GM10266 (cell line): ENCODE data around the gene BCL2A1.
"Not testable (repeated sequence)": the region's sequence is repeated elsewhere in the genome, so short reads cannot be mapped to it uniquely, and the experiment has no call there.

Experiments used
- DNase-seq: peaks from one replicate; pipeline ENCODE4 v3.0.0; 2012; ENCODE audit errors: extremely low spot score
- TF ChIP-seq, protein P1 (sequence below): IDR thresholded peaks from 2 replicates; pipeline ENCODE4 v1.5.1; 2012; ENCODE audit warnings: mild to moderate bottlenecking, low read depth; ENCODE audit not compliant: control insufficient read depth, insufficient read depth; ENCODE audit errors: missing control alignments

BCL2A1 gene

DNA sequence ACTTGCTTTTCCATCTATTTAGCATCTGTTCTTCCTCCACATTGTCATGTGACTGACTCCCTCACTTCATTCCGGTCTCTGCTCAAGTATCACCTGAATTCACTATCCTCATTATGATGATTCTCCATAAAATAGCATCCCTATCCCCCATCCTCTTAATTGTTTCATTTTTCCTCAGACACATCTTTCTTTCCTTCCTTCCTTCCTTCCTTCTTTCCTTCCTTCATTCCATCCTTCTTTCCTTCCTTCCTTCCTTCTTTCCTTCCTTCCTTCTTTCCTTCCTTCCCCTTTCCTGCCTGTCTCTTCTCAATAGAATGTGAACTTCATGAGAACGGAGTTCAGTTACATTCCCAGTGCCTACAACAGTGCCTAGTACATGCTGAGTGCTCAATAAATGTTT is 41.6 kb downstream of the BCL2A1 start:
- DNase-seq: no peak
- TF ChIP-seq, protein P1, sequence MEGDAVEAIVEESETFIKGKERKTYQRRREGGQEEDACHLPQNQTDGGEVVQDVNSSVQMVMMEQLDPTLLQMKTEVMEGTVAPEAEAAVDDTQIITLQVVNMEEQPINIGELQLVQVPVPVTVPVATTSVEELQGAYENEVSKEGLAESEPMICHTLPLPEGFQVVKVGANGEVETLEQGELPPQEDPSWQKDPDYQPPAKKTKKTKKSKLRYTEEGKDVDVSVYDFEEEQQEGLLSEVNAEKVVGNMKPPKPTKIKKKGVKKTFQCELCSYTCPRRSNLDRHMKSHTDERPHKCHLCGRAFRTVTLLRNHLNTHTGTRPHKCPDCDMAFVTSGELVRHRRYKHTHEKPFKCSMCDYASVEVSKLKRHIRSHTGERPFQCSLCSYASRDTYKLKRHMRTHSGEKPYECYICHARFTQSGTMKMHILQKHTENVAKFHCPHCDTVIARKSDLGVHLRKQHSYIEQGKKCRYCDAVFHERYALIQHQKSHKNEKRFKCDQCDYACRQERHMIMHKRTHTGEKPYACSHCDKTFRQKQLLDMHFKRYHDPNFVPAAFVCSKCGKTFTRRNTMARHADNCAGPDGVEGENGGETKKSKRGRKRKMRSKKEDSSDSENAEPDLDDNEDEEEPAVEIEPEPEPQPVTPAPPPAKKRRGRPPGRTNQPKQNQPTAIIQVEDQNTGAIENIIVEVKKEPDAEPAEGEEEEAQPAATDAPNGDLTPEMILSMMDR: no peak

DNA sequence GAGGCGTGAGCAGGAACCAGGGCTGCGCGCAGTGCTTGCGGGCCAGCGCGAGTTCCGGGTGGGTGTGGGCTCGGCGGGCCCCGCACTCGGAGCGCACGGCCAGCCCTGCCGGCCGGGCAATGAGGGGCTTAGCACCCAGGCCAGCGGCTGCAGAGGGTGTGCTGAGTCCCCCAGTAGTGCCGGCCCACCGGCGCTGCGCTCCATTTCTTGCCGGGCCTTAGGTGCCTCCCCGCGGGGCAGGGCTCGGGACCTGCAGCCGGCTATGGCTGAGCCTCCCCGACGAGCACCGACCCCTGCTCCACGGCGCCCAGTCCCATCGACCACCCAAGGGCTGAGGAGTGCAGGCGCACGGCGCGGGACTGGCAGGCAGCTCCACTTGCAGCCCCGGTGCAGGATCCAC is 44.9 kb downstream of the BCL2A1 start:
- not testable (repeated sequence) for DNase-seq

DNA sequence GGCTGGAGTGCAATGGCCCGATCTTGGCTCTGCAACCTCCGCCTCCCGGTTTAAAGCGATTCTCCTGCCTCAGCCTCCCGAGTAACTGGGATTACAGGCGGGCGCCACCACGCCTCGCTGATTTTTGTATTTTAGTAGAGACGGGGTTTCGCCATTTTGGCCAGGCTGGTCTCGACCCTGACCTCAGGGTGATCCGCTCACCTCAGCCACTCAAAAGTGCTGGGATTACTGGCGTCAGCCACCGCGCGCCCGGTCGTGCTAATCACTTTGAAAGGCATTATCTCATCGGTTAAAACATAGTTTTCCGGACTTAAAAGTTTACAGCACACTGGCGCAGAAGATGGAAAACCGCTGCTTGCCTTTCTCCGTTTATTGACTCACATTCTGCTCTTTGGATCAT is 46.6 kb downstream of the BCL2A1 start:
- no peak for DNase-seq
- TF ChIP-seq, protein P1: no peak

DNA sequence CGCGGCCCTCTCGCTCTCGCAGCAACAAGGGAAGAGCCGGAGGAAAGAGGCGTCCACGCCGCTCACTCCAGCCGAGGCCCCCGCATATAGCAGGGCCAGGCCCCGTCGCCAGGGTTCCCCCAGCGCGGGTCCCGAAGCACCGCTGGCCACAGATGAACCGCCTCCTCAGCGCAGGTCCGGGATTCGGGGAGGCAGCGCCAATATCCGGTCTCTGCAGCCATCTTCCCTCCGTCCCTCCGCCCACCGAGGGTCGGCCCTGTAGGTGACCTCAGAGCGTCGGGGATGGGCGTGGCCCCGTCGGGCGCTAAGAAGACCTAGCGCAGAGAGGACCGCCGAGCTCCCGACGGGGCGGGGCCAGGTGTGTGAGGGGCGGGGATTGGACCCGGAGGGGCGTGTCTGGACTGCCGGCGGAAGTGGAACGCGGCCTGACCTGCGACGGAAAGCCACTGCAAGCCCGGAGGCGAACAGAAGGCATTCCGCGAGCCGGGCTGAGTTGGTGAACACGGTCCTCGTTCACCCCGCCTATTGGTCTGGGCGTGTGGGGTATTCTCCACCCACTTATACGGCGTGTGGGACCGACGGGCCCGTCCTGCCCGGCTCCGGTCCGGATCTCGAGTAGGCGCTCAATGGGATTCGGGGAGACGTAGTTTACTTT is 47.4 kb downstream of the BCL2A1 start:
- TF ChIP-seq, protein P1: no peak
- DNase-seq: peak; percentile 99

DNA sequence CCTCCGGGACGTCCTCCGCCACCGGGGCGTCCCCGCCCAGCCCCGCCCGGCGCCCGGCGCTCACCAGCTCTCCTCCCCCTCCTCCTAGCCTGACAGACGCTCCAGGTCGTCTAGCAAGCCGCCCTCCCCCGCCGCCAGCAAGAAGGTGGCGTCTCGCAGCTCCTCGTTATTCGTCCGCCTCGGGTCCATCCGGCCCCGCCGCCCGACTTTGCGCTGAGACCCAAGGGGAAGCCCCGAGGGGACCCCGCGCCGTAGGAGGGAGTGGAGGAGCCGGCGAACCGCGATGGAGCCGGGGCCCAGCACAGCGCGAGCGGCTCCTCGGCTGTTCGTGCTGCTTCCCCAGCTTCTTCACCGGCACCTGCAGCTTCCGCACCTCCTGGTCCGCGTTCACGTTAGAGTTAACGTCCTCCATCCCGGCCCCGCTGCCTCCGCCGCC is 47.9 kb downstream of the BCL2A1 start:
- TF ChIP-seq, protein P1: no peak
- DNase-seq: peak; percentile 89

DNA sequence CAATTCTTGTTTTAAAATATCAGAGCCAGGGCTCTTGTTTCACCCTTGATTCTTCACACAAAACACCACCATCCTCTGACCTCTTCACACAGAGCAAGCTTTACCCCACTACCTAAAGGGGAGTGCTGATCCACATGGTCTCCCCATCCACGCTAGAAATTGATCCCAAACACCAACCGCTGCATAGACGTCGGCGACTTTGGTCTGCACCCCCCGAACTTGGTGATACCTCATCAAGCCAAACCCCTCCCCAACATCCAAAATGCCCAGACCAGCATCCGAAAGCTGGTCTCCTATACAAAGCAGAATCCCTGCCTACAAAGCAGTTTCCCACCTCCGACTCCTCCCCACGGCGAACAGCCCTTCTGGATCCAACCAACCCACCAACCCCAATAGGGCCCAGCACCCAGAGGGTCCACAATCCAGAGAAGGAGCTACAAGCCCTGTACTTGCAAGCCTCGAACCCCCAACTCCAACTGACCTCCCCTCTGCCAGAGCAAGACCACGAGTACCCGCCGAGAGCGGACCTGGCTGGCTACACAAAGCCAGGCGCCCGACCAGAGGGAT is 48.4 kb downstream of the BCL2A1 start:
- no peak for DNase-seq
- TF ChIP-seq, protein P1: no peak

DNA sequence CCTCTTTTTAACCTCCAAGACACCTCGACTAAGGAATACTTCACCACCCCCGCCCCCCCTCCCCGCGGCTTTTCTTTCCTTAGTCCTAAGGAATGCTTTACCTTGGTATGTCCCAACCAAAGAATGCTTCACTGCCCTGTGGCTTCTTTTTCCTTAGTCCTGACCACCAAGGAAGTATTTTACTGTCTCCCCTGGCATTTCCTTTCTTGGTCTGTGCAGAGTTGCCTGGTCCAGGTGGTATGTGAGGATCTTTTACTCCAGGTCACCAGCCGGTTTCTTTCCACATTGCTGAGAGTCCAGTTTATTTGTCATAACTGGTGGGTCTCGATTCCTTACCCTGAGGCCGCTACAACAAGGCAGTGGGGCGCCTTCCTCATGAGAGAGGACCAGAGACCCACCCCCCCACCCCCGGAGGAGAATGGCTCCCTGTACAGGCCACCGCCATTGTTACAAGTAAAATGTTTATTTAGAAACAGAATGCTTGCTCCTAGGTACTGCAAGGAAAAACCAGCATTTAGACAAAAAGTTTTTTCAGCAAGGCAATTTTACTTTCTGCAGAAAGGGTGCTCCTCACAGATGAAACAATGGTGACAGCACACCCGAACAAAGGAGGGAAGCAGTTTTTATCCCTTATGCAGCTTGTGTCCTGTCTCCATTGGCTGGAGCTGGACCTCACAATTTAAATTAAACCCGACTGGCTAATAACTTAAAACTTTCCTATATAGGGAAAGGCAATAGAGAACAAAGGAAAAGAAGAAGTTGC is 51.1 kb downstream of the BCL2A1 start:
- DNase-seq: no peak
- TF ChIP-seq, protein P1: no peak
